ENCODE results near the gene CCDC191. TPM values are rescaled to one million over a fixed set of nuclear protein-coding genes. Genes with fewer than 3 reads are reported as not detected.

CCDC191 gene
- total RNA-seq, 1 experiment from 2014 or later: 0.14 TPM

- no peak for DNase-seq (ENCODE audit: low read depth)
- in situ Hi-C loops (cut with HindIII; ENCODE audit: low pct_unique_long_range_greater_than_20kb, low sequenced_read_pairs): no loop called here
These were observed 72.8 kb downstream of the CCDC191 start for GRCh38 chr3:113983544-113983943.

- in situ Hi-C loops (cut with HindIII; ENCODE audit: low pct_unique_long_range_greater_than_20kb, low sequenced_read_pairs): no loop called here
- DNase-seq (ENCODE audit: low read depth): no peak
These were observed 74.5 kb downstream of the CCDC191 start for GRCh38 chr3:113981803-113982202.

GRCh38 chr3:113979916-113980315 lies 76.4 kb downstream of the CCDC191 start:
- in situ Hi-C loops (cut with HindIII; ENCODE audit: low pct_unique_long_range_greater_than_20kb, low sequenced_read_pairs): no loop called here
- DNase-seq (ENCODE audit: low read depth): no peak

GRCh38 chr3:113977822-113978221 lies 78.5 kb downstream of the CCDC191 start:
- in situ Hi-C loops (cut with HindIII; ENCODE audit: low pct_unique_long_range_greater_than_20kb, low sequenced_read_pairs): no loop called here
- no peak for DNase-seq (ENCODE audit: low read depth)

GRCh38 chr3:113968986-113969385 lies 87.3 kb downstream of the CCDC191 start:
- no peak for DNase-seq (ENCODE audit: low read depth)
- in situ Hi-C loops (cut with HindIII; ENCODE audit: low pct_unique_long_range_greater_than_20kb, low sequenced_read_pairs): no loop called here

- in situ Hi-C loops (cut with HindIII; ENCODE audit: low pct_unique_long_range_greater_than_20kb, low sequenced_read_pairs): no loop called here
These were observed 90.2 kb downstream of the CCDC191 start for GRCh38 chr3:113966172-113966571.

GRCh38 chr3:113963879-113964278 lies 92.4 kb downstream of the CCDC191 start:
- no peak for DNase-seq (ENCODE audit: low read depth)
- in situ Hi-C loops (cut with HindIII; ENCODE audit: low pct_unique_long_range_greater_than_20kb, low sequenced_read_pairs): no loop called here

More at GRCh38 chr3:113966172-113966571, 90.2 kb downstream of the CCDC191 start:
- no peak for DNase-seq (ENCODE audit: low read depth)

GRCh38 chr3:113954091-113954685 lies 102.1 kb downstream of the CCDC191 start:
- no peak for DNase-seq (ENCODE audit: low read depth)
- in situ Hi-C loops (cut with HindIII; ENCODE audit: low pct_unique_long_range_greater_than_20kb, low sequenced_read_pairs): no loop called here

GRCh38 chr3:113953677-113954076 lies 102.6 kb downstream of the CCDC191 start:
- in situ Hi-C loops (cut with HindIII; ENCODE audit: low pct_unique_long_range_greater_than_20kb, low sequenced_read_pairs): no loop called here
- no peak for DNase-seq (ENCODE audit: low read depth)

- in situ Hi-C loops (cut with HindIII; ENCODE audit: low pct_unique_long_range_greater_than_20kb, low sequenced_read_pairs): no loop called here
- DNase-seq (ENCODE audit: low read depth): no peak
These were observed 103.4 kb downstream of the CCDC191 start for GRCh38 chr3:113952921-113953320.

- in situ Hi-C loops (cut with HindIII; ENCODE audit: low pct_unique_long_range_greater_than_20kb, low sequenced_read_pairs): no loop called here
- DNase-seq (ENCODE audit: low read depth): peak; percentile 30
These were observed 108.1 kb downstream of the CCDC191 start for GRCh38 chr3:113948015-113948917.

GRCh38 chr3:113947372-113948014 lies 108.8 kb downstream of the CCDC191 start, which contains the start of gene ZDHHC23:
Gene ZDHHC23, plus strand, starts transcription at chr3:113948013. Its CDS starts 790 bp downstream, at chr3:113948803.
- DNase-seq (ENCODE audit: low read depth): peak; percentile 75
- in situ Hi-C loops (cut with HindIII; ENCODE audit: low pct_unique_long_range_greater_than_20kb, low sequenced_read_pairs): no loop called here

GRCh38 chr3:113946831-113947230 lies 109.5 kb downstream of the CCDC191 start:
- DNase-seq (ENCODE audit: low read depth): no peak
- in situ Hi-C loops (cut with HindIII; ENCODE audit: low pct_unique_long_range_greater_than_20kb, low sequenced_read_pairs): no loop called here

GRCh38 chr3:113927556-113927955 lies 128.8 kb downstream of the CCDC191 start:
- no peak for DNase-seq (ENCODE audit: low read depth)
- in situ Hi-C loops (cut with HindIII; ENCODE audit: low pct_unique_long_range_greater_than_20kb, low sequenced_read_pairs): no loop called here

- DNase-seq (ENCODE audit: low read depth): no peak
- in situ Hi-C loops (cut with HindIII; ENCODE audit: low pct_unique_long_range_greater_than_20kb, low sequenced_read_pairs): no loop called here
These were observed 141.7 kb downstream of the CCDC191 start for GRCh38 chr3:113914646-113915045.
